HG02798 (cell line): ENCODE data around the gene KIF6.

Experiments used
- ATAC-seq: cut with Tn5 transposase; IDR thresholded peaks from one replicate; pipeline ENCODE4 v1.9.1; 2021; ENCODE audit warnings: mild to moderate bottlenecking; ENCODE audit not compliant: unreplicated experiment, poor library complexity

The KIF6 gene

DNA sequence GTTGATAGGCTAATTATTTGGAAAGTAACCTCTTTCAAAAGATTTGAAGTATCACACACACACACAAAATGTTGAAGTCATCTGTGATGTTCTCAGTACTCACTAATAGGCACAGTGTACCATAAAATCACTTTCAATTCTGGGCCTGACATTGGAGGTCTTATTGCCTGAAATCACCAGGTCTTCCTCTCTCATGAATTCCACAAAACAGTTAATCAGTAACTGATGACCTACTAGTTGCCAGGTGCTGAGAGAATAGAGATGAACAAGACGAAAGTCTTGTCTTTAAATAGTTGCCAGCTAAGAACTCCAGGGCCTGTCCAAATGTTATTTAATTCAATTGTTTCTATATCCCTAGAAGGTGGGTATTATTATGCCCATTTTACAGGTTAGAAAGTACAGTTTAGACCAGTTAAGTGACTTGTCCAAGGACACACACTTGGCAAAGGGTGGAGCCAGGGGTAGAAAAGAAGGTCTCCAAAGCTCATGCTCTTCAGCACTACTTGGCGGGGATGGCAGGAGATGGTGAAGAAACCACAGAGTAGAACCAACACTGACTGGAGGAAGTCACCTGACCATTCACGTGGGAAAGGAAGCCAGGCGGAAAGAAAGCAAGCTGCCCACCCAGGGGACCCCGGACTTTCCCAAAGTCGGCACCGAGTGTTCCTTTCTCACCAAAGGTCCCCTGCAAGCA lies 116.4 kb downstream of the KIF6 start:
- ATAC-seq = peak; percentile 74

DNA sequence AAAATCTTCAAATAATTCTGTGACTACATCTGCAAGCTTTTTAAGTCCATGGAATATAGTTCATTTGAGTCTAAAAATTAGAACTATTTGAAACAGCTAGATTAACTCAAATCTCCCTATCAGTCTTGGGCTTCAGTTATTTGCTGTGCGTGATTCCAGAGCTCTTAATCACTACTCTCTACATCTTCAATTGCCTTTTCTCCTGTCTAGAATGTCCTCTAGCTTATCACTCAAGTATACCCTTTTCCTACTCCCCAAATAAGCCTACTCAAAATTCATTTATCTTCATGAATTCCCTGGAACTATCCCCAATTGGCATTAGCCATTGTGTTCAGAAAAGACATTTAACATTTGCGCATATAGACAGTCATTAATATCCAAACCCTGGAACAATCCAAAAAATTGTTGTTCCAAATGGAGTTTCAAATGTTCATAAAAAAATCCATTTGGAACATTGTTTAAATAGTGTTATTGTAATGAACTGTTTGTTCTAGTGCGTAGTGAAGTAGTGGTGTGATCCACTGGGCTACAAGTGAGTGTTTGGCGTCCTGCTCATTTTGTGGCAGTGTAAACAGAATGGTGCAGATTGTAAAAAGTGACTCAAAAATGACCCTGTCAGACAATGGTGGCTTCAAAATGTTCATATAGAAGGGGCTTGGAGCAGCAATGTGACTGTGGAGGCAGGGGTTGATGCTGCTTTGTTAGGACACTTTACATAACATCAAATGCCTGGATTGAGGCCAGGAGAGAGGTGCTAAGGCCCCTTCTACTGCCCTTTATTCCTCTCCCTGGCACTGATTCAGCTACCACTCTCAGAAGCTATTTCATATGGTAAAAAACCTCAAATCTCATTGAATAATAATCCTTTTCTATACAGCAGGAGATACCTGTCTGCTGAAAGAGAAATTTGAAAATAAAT lies 122.3 kb downstream of the KIF6 start:
- no peak for ATAC-seq

DNA sequence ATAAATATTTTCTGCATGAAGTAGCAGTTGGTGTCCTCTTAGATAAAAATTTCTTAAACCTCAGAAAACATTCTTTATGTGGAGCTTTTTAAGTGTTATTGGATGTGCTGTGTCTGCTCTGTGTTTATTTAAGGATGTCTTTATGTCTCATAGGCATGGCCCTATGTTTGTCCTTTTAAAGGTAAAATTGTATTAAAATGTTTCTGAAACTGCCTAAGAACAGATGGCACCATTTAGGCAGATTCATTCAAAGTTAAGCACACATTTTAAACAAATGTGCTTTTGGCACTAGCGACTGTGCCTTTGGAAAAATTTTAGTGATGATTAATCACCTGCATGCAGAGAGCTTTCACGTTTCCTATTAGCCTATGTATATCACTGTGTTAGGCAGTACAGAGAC lies 125.2 kb downstream of the KIF6 start:
- ATAC-seq = no peak

DNA sequence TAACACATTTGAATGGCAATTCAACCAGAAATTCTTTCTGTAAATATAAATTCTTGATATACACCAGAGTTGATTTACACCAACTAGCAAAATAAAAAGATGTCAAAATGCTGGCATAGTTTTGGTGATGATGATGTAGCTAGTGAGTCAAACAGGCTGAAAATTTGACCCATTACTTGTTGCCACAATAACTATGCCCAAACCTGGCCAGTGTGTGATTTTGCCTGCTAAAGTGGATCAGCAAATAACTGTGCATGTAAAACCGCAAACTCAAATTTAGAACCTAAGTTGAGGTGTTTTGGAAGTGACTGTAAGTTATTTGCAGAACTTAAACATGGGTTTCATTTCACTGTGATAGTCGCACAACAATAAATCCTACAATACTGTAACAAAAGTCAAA lies 125.9 kb downstream of the KIF6 start:
- ATAC-seq = no peak

DNA sequence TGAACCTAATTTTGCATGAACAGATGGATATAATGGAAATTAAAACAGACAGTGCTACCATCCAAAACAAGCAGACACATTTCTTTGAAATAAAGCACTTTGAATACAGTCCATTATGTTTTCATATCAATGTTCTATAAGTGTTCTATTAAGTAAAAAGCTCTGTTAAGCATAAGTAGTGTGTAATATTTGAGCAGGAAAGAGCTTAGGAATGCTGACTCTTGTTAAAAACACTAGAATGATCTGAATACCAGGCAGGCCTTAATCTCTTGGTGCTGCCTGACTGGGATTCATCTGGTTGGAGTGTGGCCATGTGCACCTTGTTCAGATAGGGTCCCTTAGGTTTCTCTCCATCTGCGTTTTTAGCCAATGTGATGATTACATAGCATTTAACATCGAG lies 130.9 kb downstream of the KIF6 start:
- ATAC-seq = no peak

DNA sequence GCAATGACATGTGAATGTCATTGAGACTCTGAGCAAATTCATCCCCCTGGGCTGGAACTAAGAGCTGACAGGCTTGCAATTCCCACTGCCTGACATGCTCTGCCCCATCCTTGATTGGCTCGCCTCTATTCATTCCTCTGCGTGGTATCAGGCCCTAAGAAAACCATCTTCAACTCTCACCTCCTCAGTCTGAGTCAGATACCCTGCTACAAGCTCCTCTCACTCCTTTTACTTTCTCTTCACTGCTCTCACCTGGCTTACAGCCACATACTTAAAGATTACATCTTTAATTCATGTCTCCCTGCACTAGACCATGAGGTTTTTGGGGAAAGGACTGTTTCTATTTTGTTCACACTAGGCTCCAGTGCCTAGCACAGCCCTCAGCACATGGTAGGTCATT lies 131.6 kb downstream of the KIF6 start:
- peak; percentile 66 for ATAC-seq

DNA sequence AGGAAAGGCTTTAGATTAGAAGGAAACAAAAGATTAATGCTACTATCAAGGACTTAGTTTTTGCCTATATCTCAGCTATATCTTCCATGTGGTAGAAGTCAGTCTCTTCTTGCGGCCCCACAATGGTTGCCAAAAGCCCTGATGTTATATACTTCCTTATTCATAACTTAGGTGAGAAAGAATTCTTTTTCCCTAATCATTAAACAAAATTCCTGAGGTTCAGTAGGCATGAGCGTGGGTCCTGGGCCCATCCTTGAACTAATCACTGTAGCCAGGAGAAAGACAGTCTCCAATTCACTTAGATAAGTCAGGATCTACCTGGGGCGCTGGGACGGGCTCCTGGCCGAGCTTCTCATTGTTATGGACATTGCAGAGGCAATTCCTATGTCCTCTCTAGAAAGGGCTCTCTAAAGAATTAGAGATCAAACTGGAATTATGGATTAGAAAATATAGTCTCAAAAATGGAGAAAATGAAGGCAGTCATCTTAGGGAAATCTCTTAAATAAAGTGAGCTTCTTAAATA lies 134.3 kb downstream of the KIF6 start:
- ATAC-seq = no peak

DNA sequence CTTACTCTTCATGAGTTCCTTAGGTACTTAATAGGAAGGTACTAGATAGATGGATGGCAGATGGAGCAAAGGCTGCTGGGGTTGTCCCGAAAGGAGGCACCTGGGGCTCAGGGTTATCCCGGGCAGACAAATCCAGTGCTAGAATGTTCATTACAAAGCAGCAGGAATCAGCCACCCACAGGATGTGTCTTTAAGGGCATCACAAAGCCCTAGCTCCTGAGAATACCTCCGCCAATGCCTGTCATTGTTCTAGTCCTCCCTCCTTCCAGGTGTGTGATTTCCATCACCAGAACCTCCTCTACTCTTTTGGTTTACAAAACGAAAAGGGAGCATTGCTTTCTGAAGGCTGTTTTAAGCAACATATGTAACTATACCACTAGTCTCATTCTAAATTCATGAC lies 138.1 kb downstream of the KIF6 start:
- no peak for ATAC-seq

DNA sequence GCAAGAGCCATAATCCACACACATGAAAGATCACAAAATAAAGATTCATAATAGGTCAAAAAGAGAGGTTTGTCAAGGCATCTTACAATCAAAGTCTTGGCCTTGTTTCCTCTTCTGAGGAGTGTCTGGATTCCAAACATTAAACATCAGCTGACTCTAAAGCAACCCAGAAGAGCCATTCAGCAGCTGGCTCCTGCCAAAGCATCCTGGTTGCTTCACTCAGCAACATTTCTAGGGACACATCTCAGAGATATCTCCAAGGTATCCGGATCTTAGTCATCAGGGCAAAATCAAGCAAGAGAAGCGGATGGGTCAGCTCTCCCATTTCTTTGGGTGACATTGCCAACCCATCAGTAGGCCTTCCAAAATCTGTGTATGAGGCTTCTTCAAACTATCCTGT lies 139.6 kb downstream of the KIF6 start:
- no peak for ATAC-seq

DNA sequence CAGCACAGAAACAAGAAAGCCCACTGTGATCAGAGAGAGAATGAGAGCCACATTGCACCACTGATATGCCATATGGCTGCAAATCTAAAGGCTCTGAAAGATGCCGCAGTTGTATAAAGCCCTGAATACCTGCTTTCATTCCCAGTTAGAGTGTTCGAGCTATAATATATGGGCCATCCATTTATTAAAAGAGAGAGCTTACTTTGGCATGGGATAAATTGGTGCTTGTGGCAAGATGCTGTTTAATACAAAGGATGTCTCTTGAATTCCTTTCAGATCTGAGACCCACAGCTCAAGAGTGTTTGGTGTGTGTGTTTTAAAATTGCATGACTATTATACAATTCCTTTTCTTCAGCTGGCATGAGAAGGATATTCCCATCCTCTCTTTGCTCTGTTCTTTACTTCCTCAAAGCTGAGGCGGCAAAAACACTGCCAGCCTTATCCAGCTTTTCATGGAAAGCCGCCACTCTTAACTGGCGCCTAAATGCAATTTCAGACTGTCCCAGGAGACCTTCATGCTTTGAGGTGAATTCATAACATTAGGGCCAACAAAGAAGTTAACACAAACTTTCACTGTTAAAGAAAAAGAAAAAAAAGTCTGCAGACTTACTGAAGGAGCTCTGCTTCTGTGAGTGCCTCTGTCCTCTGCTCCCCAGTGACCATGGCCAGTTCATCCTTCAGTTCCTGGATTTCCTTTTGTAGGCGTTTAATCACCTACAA lies 147.6 kb downstream of the KIF6 start:
- ATAC-seq = no peak

DNA sequence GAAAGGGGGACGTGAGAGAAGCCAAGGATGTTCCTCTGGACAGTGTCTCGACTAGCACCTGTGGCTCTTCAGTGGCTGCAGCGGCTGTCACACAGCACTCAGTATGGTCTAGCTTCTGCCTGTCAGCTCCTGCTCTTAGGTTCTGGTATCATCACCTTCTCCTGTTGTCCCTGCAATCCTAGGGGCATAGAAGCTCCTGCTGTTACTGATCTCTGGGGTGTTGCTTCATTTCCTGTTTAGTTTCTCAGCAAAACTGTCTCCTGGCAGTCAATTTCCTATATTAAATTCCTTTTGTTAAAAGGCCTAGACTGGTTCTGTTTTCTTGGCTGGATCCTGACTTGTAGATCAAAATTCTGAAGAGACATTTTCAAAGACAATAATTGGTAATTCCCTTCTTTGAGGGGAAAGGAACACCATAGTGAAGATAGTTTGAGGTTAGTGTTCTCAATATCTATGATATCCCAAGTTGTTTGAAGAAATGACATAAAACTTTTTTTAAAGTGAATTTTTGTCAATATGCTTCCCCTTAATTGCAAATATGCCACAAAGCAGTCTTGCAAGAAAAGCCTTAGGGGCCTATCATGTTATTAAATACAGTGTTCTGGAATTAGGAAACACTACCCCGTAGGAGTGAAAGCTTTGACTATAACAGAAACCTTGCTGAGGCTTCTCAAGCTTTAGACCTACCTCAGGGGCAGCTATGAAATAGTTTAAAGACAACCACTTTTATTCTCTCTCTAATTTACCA lies 148.5 kb downstream of the KIF6 start:
- ATAC-seq = no peak

DNA sequence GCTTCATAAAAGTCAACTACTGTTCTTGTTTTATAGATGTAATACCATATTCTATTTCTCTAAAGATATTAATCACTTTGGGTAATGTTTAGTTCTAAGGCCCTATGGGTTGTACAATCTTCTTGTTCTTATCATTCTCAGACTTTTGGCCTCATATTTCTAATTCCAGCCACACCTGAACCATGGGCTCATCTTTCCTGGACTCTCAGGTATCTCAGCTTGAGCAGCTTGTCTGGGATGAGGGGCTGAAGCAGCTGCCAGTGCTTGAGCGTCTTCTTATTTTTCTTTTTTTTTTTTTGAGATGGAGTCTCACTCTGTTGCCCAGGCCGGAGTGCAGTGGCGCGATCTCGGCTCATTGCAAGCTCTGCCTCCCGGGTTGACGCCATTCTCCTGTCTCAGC lies 150.2 kb downstream of the KIF6 start:
- no peak for ATAC-seq

DNA sequence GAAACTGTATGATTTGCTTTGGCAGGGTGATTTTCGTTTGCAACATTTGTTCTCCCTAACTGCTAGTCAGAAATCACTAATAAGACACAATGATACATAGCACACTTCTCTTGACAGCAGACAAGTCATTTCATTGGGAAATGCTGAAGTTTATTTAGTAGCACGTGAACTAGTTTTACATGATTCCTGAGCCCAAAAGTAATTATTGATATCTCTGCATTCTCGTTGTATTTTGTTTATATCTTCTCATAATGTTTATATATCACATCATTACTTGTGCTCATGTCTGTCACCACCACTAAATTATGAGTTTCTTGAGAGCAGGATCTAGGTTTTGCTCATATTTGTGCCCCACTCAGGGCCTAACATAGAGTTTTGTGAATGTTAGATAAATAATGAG lies 151.7 kb downstream of the KIF6 start:
- no peak for ATAC-seq

DNA sequence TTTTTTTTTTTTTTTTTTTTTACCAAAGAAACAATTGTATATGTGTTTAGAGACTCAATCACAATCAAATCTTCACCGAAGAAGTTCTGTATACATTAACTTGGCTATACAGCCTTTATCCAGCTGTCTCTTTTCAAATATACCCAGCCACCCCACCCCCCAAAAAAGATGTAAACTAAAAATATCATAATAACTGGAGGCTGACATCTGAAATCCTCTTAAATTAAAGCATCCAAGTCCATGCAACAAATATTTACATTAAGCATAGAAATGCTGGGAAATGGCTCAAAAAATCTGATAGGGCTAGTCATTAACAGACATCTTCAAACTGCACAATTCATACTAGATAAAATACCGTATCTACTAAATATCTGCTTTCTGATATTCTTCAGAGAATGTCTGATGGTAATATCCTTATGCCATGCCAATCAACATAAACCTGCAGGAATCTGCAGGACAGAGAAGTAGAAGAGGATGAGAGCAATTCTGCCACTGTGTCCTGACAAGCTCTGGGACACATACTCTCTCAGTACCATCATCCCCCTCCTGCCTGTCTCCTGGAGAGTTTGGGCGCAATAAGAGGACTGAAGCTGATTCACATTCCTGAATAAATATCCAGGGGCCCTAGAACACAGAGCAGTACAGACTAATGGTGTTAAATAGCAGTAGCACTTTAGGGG lies 152.4 kb downstream of the KIF6 start:
- no peak for ATAC-seq

DNA sequence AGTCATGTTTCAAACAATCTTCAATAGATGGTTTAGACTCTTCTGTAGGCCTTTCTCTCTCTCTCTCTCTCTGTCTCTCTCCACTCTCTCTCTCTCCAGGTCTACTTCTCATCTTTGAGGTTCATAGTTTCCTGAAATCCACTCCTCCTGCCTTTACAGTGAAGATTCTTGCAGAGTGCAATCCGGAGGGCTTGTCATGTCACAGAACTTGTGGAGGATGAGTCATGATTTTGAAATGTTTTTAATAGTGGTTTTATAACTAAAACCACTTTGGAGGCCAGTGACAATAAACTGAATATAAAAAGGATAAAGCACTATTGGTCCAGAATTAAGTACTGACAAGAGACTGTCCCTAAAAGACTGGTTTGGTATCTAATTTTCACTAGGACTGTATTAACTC lies 156.3 kb downstream of the KIF6 start:
- no peak for ATAC-seq

DNA sequence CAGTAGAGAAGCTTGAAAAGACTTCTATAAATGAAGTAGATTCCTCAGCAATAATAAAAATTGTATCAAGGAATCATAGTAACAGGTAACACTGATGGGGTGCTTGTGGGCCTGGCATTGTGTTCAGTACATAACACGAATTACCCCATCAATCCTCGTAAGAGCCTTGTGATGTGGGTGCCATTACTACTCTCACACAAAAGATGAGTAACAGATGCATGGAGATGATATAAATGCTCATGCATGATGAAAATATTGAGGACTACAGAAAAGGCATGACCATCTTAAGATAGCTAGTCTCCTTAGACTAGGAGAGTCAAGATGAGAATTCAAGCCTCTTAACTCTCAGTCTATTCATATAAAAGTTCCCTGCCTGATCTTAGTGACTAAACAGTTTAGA lies 158.1 kb downstream of the KIF6 start:
- no peak for ATAC-seq

DNA sequence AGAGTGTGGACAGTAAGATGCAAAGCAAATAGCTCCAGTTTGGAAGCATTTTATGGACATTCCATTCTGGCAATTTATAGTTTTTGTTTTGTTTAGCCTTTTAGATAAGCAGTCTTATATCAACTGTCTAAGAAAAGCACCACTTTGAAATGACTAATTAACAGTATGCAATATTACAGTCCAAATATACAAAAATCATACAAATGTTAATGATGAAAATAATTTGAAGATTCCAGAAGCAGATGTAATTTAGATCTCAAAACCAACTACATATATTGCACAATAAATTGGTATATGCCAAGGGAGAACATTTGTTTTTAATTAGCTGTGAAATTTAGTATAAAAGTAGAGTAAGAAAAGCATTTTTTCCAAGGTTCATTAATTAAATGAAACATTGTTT lies 158.8 kb downstream of the KIF6 start:
- ATAC-seq = no peak

DNA sequence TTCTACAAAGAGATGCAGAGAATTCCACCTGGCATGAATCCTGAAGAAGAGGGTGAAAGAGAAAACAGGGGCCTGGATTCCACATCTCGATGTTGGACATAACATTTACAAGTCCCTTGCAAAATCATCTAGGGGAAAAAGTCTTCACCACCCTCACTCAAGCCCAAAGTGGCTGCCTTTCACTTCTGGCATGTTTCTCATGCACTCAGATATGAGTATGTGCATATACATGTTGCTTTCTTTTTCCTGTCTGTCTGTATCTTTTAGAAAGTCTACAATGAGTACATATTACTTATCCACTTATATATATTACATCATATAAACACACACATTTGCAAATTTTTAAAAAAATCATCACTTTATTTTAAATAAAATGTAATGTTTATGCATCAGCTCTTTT lies 159.3 kb downstream of the KIF6 start:
- ATAC-seq = no peak

DNA sequence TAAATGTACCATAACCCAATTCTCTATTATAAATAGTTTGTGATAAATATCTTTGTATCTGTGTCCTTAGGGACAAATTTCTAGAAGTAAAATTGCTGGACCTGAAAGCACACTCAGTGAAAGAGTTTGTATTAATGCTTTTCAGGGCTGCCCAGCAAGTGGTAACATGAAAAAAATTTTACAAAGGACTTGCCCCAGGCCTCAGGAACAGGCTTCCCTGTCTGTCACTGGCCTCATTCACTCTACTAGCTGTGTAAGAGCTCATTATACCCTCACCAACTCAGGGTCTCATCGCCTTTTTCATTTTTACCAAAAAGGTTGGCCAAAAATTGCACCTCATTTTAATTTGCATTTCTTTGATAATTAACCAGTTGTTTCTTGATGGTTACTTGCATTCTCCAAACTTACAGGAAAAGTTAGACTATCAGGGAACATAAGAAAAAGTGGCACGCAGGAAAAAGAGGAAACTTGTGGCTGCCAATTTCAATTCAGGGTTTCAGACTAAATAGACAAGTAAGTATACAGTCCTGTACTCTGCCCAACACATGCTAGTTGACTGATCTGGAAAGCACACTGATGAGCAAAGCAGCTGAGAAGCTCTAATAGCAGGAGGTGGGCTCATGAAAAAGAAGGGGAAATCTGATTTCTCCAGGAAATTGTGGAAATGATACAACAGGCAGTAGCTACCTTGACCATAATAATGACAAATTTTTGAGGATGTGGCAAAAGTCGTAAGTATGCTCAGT lies 161.5 kb downstream of the KIF6 start:
- ATAC-seq = no peak
